Dermis blood vessel endothelial cell (primary cell): ENCODE results near the gene BTG1. TPM values are rescaled to one million over a fixed set of nuclear protein-coding genes. Genes with fewer than 3 reads are reported as not detected.

Experiments
- DNase-seq: peaks from one replicate; pipeline ENCODE4 v3.0.0; 2010
- total RNA-seq: library from RNA; depleted of rRNA; stranded (reverse); fragments of >200 nt; gene quantifications from 2 replicates; pipeline ENCODE4 v1.2.3, GENCODE V29; 2014

BTG1 gene
- total RNA-seq, 1 donor from 2014 or later, result 32.3 TPM

- no peak for DNase-seq
Observed at GRCh38 chr12:92096346-92097136, 49.1 kb downstream of the BTG1 start.

DNA sequence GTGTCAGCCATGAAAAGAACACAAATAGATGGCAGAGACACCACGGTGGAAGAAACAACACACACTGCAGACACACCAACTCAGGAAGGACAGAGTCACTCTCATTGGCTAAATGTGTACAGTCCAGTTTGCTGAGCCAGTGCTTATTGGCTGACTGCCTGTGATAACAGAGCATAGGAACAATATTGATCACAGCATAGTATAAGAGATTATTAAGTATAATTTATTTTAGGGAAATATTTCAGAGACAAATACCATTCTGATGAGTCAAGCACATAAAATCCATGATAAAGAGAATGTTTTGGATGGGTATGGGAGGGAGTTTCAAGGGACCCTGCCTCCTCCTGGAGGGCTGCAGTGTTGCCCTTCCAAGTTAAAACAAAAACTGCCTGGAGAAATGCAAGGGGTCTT lies 50.9 kb downstream of the BTG1 start:
- peak; percentile 18 for DNase-seq

GRCh38 chr12:92094301-92094700 lies 51.3 kb downstream of the BTG1 start:
- DNase-seq, result peak; percentile 24
